HG03139 (cell line): ENCODE measurements around the gene ZSCAN1.

Experiments used
- ATAC-seq: cut with Tn5 transposase; IDR thresholded peaks from one replicate; pipeline ENCODE4 v1.9.1; 2021; ENCODE audit not compliant: unreplicated experiment

Gene ZSCAN1

DNA sequence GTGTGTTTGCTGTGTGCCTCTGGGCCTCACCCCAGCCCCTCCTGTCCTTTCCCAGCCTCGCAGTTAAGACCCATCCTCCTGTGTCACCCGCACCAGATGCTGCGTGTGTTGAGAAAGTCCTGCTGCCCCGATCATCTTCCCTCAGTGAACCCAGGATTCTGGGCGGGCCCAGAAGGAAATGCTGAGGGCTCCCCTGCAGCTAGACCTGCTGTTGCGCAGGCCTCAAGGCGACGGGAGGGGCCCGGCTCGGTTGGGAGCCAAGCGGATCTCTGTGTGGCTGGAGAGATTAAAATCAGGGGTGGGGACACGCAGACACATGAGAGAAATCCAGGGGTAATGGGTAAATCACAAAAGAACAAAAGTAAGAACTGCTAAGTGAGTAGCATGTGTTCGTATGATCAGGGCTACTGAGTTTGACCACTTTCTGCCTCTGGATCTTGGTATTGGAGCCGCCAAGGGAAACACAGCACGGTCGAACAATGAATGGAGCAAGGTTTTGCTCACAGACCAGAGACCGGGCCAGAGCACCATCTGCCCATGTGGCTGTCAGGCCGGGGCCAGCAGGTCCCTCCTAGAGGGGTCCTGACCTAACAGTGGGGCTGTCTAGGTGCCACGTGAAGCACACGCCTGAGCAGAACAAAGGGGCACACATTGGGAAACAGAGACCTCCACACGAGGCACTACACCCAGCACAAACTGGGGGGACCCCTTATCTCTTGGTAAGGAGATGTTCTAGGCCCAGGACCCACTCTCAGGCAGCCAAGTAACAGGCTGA is 7.1 kb downstream of the ZSCAN1 start:
- ATAC-seq, result no peak

DNA sequence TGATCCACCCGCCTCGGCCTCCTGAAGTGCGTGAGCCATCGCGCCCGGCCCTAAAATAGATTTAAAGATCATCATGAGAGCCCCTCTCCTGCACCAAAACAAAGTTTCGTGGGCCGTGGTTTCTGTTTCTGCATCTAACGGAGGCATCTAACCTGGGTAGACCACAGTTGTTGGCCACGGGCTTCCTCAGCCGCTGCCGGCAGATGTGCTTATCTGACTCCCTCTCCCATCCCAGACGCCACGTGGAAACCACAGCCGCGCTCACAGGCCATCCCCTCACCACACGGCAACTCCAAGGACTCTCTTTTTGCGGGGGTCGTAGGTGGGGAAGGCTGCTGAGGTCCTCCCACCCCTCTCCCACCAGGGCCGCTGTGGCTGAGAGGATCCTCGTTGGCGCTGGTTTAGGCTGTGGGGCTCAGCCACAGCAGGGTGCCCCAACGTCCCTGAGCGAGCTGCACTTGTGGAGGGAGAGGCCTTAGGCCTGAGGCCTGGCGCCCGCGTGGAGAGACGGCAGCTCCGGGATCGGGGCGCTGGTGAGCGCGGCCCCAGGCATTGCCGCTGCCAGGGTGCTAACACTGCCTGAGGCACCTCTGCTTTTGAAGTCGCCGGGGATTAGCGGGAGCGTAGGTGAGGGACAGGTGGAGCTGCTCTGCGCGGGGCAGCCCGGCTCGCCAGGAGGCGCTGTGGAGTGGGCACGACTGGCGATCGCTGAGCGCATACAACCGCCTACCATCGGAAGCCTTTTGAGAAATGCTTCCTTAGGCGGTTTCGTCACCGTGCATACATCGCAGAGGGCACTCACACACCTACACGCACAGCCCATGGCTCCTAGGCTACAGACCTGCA is 8.9 kb downstream of the ZSCAN1 start:
- ATAC-seq, result no peak

DNA sequence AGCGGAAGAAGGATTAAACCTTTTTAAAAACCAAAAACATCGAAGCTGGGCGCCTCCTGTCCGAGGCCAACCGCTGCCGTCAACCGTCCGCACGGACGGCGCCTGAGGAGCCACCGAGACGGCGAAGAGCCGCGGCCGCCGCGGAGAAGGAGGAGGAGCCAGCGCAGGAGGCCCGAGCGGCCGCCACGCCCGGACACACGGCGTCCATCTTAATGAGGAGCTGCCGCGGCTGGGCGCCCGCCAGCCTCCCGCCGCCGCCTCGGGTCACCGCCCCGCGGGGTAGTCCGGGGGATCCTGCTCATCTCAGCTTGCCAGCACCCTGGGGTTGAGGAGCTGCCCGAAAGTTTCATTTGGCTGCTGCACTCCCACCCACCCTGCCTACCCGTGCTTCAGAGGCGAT is 10.6 kb downstream of the ZSCAN1 start:
- no peak for ATAC-seq

DNA sequence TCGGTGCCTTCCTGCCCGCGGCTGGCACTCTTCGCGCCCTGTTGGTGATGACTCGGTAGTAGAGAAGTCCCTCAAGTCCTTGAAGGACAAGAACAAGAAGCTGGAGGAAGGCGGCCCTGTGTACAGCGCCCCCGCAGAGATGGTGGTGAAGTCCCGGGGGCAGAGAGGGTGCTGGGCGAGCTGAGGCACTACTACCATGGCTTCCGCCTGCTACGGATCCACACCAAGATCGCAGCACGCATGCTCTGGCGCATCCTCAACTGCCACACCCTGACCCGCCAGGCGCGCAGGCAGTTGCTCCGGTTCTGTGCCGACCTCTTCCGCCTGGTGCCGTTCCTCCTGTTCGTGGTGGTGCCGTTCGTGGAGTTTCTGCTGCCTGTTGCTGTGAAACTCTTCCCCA is 11.1 kb downstream of the ZSCAN1 start:
- no peak for ATAC-seq

DNA sequence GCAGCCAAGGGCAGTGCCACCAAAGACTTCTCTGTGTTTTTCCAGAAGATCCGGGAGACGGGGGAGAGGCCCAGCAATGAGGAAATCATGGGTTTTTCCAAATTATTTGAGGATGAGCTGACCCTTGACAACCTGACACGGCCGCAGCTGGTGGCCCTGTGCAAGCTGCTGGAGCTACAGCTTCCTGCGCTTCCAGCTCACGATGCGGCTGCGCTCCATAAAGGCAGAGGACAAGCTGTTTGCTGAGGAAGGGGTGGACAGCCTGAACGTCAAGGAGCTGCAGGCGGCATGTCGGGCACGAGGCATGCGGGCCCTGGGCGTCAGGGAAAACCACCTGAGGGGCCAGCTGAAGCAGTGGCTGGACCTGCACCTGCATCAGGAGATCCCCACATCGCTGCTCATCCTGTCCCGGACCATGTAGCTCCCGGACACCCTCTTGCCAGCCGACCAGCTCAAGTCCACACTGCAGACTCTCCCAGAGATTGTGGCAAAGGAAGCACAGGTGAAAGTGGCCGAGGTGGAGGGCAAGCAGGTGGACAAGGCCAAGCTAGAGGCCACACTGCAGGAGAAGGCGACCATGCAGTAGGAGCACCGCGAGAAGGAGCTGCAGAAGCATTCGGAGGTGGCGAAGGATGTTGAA is 11.7 kb downstream of the ZSCAN1 start:
- no peak for ATAC-seq

DNA sequence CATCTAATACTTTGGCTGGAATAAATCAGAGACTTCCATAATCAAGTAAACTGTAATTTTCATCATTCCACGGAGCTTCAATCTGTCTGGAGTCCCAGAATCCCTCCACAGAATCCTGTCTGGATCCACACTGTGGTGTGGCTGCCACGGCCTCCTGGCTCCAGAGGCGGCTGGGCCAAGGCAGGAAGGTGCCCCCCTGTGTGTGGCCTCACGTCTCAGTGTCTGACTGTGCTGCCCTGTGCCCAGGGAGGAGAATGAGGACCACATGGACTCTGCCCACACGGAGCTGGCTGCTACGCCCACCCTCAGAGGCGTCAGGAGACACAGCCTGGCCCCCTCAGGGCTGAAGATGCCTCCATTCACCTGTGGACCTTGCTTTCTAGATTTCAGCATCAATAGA is 13.0 kb downstream of the ZSCAN1 start:
- no peak for ATAC-seq

DNA sequence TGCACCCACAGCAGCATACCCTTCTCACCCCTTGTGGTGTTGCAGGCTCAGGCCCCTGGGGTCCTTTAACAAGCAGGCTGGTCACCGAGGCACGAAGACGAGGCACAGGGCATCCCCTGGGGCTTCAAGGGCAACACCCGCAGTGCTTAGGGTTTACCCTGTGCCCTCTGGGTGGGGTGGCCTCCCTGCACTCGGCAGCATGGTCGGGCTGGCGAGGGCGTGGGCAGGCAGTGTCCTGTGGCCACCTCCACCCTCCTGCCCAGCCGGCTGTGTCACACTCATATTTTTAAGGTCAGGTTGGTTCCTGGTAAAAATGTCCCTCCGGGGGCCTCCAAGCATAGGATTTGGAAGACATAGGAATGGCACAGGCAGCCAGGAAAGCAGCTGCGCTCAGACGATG is 13.8 kb downstream of the ZSCAN1 start:
- no peak for ATAC-seq

DNA sequence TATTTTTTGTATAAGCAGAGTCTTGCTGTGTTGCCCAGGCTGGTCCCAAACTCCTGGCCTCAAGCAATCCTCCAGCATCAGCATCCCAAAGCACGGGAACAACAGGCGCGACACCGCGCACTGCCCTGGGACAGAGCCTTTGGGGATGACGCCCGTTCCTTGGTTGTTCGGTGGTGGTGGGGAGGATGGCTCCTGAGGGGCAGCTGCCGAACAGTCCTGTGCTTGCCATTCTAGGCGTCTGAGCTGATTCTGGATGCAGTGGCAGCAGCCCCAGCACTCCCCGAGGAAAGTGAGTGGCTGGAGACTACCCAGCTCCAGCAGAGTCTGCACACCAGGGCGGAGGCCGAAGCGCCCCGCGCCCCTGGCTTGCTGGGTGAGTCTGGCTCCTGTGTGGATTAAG is 18.4 kb downstream of the ZSCAN1 start:
- no peak for ATAC-seq

DNA sequence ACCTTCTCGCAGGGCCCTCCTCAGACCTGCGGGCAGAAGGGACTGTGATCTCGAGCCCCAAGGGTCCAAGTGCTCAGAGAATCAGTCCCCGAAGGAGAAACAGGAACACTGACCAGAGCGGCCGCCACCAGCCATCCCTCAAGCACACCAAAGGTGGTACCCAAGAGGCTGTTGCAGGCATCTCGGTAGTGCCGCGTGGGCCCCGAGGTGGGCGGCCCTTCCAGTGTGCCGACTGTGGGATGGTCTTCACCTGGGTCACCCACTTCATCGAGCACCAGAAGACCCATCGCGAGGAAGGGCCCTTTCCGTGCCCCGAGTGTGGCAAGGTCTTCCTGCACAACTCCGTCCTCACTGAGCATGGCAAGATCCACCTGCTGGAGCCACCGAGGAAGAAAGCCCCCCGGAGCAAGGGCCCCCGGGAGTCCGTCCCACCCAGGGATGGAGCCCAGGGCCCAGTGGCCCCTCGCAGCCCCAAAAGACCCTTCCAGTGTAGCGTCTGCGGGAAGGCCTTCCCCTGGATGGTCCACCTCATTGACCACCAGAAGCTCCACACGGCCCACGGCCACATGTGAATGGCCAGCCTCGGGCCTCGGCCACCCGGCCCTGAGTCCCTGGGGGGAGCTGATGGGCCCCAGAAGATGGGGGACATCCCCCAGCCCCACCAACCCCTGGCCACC is 19.8 kb downstream of the ZSCAN1 start:
- ATAC-seq, result no peak

DNA sequence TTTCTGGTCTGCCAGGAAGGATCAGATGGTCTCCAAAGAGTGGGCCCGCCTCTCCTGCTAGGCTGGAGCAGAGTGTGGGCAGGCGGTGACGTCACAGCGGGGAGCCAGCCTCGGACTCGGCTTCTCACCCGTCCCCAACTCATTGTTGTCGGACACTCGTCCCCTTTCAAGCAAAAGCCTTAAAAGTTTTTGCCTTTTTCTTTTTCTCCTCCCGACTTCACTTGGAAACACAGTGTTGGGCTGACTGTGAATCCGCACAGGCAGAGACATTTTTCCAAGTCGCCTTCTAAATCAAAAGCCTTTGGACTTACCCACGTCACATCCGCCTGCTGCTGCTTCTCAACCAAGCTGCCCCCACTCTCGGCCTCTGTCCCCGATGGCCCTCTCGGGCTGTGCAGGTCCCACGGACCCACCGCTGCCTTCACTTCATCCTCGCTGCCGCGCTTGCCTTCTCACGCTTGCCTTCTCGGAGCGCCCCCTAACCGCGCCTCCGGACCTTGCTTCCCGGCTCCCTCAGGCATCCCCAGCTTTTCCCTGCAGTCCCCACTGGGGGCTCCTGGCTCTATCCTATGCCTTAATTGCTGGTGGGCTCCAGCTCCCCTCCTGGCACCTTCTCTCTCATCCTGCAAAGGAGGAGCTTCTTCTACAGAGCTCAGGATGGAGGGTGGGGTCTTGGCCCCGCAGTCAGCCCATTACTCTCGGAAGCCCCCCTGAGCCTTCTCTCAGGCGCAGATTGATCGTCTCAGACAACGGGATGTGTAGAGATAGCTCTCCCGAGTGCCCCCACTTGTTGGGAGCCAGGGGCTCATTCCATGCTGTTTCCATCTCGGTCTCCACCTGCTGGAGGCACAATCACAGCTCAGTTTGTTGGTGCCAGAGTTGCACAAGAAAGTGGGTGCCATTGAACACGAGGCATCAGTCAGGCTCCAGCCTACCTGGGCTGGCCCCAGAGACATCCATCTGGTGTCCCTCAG is 21.4 kb downstream of the ZSCAN1 start:
- ATAC-seq, result no peak

DNA sequence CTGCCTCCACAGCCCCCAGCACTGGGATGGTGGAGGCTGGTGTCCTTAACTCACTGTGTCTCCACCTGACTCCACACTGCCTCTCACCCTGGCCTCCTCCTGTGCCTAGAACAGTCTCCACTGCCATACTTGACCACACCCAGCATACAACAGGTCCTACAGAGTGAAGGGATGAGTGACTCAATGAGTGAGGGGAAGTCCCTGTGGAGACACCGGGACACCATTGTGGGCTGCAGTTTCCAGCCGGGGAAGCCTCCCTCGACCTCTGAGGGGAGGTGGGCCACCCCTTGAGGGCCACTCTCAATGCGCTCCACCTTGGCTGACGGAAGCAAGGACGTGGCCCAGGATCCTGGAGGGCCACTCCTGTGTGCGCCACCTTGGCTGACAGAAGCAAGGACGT is 22.4 kb downstream of the ZSCAN1 start:
- no peak for ATAC-seq

DNA sequence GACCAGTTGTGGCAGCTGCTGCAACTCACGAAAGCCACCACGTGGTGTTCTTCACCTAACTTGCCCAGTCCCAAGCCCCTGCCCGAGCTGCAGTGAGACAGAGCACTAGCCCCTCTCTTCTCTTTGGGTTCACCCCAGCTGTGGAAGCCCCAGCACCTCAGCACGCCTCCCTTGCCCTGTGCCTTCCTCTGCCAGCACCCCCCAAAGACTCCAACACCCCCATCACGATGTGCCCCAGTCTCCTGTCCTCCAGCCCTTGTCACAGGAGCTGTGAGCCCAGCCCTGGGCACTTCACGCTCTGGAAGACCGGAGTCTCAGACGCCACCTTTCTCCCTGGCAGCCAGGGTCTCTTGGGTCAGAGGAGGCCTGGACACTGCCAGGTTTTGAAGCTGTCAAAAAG is 23.0 kb downstream of the ZSCAN1 start:
- ATAC-seq, result no peak

DNA sequence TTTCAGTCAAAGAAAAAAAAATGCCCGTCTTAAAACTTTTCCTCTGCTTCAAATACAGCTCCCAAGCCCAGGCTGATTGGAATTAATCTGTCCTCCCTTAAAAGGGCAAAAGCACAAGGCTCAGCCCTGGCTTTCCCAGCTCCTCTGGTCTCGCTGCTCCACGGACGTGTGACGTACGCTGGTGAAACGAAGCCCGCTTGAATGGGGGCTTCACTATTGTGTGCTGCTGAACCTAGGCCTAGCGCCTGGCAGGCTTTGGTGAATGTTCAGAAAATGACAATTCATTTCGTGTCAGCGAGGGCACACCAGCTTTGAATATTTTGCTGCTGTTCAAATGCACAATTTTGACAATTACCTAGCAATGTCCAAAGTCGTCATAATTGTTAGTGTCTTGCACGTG is 24.6 kb downstream of the ZSCAN1 start:
- no peak for ATAC-seq

DNA sequence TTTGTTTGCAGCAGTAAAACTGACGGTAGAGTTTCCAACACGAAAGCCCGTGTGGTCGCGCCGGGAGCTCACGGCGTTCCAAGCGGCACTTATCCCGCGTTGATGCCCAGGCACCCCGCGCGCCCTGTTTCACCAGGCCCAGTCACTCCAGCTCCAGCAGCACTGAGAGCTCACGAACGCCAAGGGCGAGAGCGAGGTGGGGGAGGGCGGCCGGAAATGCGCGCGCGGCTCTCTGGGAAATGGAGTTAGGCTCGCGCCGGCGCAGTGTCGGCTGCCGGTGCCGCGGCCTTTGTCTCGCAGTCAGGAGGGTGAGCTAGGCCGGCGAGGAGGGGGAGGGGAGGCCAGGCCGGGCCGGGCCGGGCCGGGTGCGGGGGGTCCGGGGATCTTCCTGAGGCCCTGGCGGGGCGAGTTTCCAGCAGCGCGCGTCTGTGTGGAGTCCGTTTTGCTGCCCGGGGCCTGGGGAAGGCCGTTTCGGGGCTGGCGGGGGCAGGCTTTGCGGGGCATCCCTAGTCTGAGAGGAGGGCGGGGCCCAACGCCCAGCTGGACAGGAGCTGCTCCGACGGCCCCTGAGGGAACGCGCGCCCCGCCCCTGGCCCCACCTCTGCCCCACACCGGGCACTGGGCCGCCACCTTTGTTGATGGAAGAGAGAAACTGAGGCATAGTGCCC is 25.3 kb downstream of the ZSCAN1 start, which contains the start of gene ZNF135:
Gene ZNF135, plus strand, starts transcription at position 280 of the 668 bp plus-strand sequence. CDS start 721 bp downstream, outside the sequence.
- ATAC-seq, result no peak

DNA sequence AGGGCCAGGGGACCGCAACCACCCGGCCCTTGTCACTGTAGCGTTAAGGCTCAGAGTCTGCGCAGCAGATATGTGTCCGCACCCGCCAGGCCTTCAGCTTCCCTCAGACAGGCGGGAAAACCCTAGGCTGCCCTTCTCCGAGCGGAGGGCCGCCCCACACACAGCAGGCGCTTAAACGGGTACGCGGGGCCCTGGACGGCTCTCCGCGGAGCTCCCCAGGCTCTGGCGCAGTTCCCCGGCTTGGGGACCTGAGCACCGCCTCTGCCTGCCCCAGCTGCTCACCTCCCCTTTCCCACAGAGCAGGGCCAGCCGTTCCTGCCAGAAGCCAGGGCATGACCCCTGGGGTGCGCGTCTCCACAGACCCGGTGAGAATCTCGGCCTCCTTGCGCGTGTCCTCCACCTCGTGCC is 25.9 kb downstream of the ZSCAN1 start:
- ATAC-seq, result no peak

DNA sequence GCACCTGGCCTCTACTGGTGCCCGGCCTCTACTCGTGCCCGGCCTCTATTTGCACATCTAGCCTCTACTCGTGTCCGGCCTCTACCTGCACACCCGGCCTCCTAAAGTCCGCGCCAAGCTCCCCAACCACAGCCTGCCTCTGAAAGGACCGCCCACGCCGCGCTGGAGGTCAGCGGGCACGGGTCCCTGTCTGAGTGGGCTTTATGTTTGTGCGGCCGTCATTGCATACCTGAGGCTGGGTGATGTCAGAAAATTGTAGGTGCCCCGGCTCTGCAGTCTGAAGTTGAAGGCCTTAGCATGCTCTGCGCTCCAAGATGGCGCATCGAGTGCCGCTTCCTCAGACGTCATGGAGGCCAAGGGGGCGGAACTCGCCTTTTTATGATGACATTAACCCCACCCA is 26.4 kb downstream of the ZSCAN1 start:
- ATAC-seq, result no peak

DNA sequence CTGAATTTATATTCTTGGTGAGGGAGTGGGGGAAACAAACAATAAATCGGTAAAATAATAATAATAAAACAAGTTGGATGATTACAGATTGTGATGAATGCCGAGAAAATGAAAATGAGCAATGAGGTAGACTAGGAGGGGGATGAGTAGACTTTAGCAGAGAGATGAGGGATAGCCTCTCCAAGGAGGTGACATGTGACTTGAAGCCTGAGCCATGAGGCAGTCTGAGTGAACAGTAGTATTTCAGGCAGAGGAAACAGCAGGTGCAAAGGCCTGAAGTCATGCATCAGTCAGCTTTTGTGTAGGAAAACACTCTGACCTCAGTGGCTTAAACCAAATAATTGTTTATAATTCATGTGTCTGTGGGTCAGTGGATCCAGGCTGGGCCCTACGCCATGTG is 29.9 kb downstream of the ZSCAN1 start:
- ATAC-seq, result no peak

DNA sequence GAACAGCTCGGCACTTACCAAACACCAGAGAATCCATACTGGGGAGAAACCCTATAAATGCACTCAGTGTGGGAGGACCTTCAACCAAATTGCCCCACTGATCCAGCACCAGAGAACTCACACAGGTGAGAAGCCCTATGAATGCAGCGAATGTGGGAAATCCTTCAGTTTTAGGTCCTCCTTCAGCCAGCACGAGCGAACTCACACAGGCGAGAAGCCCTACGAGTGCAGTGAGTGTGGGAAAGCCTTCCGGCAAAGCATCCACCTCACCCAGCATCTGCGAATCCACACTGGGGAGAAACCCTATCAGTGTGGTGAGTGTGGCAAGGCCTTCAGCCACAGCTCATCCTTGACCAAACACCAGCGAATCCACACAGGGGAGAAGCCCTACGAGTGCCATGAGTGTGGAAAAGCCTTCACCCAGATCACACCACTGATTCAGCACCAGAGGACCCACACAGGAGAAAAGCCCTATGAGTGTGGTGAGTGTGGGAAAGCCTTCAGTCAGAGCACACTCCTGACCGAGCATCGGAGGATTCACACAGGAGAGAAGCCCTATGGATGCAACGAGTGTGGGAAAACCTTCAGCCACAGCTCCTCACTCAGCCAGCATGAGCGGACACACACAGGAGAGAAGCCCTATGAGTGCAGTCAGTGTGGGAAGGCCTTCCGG is 33.6 kb downstream of the ZSCAN1 start:
- no peak for ATAC-seq

DNA sequence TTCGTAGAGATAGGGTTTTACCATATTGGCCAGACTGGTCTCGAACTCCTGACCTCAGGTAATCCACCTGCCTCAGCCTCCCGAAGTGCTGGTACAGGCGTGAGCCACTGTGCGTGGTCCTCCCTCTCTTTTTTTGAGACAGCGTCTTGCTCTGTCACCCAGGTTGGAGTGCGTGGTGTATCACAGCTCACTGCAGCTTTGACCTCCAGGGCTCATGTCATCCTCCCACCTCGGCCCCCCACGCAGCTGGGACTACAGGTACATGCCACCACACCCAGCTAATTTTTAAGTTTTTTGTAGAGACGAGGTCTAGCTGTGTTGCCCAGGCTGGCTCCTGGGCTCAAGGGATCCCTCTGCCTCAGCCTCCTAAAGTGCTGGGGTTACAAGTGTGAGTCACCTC is 46.0 kb downstream of the ZSCAN1 start:
- no peak for ATAC-seq
